Endothelial cell (in vitro differentiated cells): ENCODE data around the gene VAV1. TPM values are rescaled to one million over a fixed set of nuclear protein-coding genes. Genes with fewer than 3 reads are reported as not detected.
"Not testable (repeated sequence)": the region's sequence is repeated elsewhere in the genome, so short reads cannot be mapped to it uniquely, and the experiment has no call there.

Experiments
- DNase-seq: peaks from one replicate; pipeline ENCODE4 v3.0.0; 2021; ENCODE audit warnings: low spot score
- H3K27ac Mint-ChIP-seq: one replicate; pipeline ENCODE4 v1.8.0; 2021; ENCODE audit warnings: mixed read lengths, inconsistent platforms; ENCODE audit not compliant: unreplicated experiment
- H3K27me3 Mint-ChIP-seq: one replicate; pipeline ENCODE4 v1.8.0; 2021; ENCODE audit warnings: mild to moderate bottlenecking, moderate library complexity, mixed read lengths, inconsistent platforms; ENCODE audit not compliant: unreplicated experiment
- H3K36me3 Mint-ChIP-seq: one replicate; pipeline ENCODE4 v1.8.0; 2021; ENCODE audit warnings: mild to moderate bottlenecking, low read depth, mixed read lengths, inconsistent platforms; ENCODE audit not compliant: unreplicated experiment
- H3K4me1 Mint-ChIP-seq: one replicate; pipeline ENCODE4 v1.8.0; 2021; ENCODE audit warnings: mild to moderate bottlenecking, mixed read lengths, inconsistent platforms; ENCODE audit not compliant: unreplicated experiment
- H3K4me3 Mint-ChIP-seq: one replicate; pipeline ENCODE4 v1.8.0; 2021; ENCODE audit warnings: mild to moderate bottlenecking, mixed read lengths, inconsistent platforms; ENCODE audit not compliant: unreplicated experiment
- H3K9me3 Mint-ChIP-seq: one replicate; pipeline ENCODE4 v1.8.0; 2021; ENCODE audit warnings: mixed read lengths, inconsistent platforms; ENCODE audit not compliant: unreplicated experiment
- total RNA-seq: library from RNA; stranded (reverse); fragmentation: NEBNext Ultra II Directional; extraction: Animal tissue kit (Norgen Biotek cat#: 25700); gene quantifications from one replicate; pipeline ENCODE4 v1.2.1, GENCODE V29; 2021; ENCODE audit not compliant: unreplicated experiment
- TF ChIP-seq, protein P1 (sequence below): fragments of 200-600 bp; sonication (generic); IDR thresholded peaks from one replicate; pipeline ENCODE4 v1.5.0; 2021; ENCODE audit warnings: antibody characterized with exemption; ENCODE audit not compliant: unreplicated experiment

Gene VAV1
- total RNA-seq, 1 donor from 2014 or later = not detected

DNA sequence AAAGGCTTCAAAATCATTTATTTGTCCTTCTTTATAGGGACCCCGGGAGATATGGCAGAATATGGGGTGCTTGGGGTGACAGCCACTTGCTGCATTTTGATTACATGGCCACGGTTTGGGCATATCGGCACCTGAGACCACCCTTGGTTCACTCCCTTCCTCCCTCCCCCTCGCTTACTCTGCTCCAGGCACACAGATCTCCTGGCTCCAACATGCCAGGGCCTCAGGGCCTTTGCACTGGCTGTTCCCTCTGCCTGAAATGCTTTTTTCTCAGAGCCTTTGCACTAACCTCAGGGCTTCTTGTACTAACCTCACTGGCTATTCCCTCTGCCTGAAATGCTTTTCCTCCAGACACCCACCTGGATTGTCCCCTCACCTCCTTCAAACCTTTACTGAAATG lies 23.8 kb downstream of the VAV1 start:
- no peak for DNase-seq
- Mint-ChIP-seq H3K36me3 (peaks cover 24% of the 10 kb centered on the region), H3K4me1 (no peaks in the 10 kb centered on the region), H3K27ac (no peak overlapping the region), H3K4me3 (peak overlapping the region; percentile 12), H3K9me3 (peaks cover 33% of the 10 kb centered on the region), H3K27me3 (peaks cover 5% of the 10 kb centered on the region)
- TF ChIP-seq, protein P1, sequence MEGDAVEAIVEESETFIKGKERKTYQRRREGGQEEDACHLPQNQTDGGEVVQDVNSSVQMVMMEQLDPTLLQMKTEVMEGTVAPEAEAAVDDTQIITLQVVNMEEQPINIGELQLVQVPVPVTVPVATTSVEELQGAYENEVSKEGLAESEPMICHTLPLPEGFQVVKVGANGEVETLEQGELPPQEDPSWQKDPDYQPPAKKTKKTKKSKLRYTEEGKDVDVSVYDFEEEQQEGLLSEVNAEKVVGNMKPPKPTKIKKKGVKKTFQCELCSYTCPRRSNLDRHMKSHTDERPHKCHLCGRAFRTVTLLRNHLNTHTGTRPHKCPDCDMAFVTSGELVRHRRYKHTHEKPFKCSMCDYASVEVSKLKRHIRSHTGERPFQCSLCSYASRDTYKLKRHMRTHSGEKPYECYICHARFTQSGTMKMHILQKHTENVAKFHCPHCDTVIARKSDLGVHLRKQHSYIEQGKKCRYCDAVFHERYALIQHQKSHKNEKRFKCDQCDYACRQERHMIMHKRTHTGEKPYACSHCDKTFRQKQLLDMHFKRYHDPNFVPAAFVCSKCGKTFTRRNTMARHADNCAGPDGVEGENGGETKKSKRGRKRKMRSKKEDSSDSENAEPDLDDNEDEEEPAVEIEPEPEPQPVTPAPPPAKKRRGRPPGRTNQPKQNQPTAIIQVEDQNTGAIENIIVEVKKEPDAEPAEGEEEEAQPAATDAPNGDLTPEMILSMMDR = no peak

DNA sequence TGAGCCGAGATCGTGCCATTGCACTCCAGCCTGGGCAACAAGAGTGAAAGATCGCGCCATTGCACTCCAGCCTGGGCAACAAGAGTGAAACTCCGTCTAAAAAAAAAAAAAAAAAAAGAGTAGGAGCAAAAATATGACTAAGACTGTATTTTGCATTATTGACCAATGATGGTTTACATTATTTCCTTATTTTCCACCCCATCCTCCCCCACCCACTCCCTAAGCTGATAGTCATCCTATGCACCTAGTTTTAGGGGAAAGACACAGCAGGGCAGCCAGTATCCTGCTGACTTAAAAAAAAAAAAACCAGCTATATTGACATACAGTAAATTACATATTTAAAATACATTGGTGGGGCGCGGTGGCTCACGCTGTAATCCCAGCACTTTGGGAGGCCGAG lies 25.1 kb downstream of the VAV1 start:
- no peak for DNase-seq
- TF ChIP-seq, protein P1 = no peak
- peaks cover 23% of the 10 kb centered on the region for H3K9me3 Mint-ChIP-seq
- H3K27me3 Mint-ChIP-seq = peaks cover 5% of the 10 kb centered on the region
- H3K4me1 Mint-ChIP-seq = no peaks in the 10 kb centered on the region
- no peak overlapping the region for H3K27ac Mint-ChIP-seq
- peaks cover 16% of the 10 kb centered on the region for H3K36me3 Mint-ChIP-seq
- no peak overlapping the region for H3K4me3 Mint-ChIP-seq

DNA sequence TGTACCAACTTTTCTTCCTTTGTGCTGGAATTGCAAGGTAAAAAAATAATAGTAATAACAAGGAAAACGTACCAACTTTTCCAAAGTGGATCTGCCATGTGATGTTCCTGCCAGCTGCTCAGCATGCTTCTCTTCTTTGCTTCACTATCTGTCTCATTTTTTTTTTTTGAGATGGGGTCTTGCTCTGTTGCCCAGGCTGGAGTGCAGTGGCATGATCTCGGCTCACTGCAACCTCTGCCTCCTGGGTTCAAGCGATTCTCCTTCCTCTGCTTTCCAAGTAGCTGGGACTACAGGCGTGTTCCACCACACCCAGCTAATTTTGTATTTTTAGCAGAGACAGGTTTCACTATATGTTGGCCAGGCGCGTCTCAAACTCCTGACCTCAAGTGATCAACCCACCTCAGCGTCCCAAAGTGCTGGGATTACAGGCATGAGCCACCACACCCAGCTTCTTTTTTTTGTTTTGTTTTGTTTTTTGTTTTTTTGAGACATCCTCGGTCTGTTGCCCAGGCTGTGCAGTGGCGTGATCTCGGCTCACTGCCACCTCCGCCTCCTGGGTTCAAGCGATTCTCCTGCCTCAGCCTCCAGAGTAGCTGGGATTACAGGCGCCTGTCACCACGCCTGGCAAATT lies 27.8 kb downstream of the VAV1 start:
- not testable (repeated sequence) for DNase-seq, H3K27ac Mint-ChIP-seq, H3K27me3 Mint-ChIP-seq, H3K4me3 Mint-ChIP-seq, H3K4me1 Mint-ChIP-seq
- peaks cover 12% of the 10 kb centered on the region for H3K36me3 Mint-ChIP-seq
- peaks cover 26% of the 10 kb centered on the region for H3K9me3 Mint-ChIP-seq

DNA sequence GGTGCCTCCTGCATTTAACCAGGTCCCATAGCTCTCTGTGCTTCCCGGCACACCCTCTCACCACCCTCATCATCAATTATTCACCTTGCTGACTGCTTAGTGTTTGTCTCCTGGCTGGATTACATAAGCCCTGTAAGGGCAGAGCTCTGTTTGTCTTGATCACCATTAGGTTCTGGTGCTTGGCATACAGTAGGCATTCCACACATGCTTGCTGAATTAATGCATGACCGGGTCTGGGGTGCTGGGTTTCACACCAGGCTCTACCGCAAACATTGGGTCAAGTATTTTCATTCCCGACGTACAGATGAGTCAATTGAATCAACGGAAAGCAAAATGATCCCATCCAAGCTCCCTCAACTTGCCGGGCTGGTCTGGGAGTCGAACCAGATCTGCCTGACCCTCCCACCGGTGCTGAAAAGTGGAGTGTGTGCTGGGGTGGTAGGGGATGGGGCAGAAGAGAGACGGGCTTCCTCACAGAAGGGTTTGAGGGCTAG lies 28.5 kb downstream of the VAV1 start:
- Mint-ChIP-seq H3K27me3 (peaks cover 6% of the 10 kb centered on the region), H3K27ac (no peak overlapping the region), H3K36me3 (peaks cover 12% of the 10 kb centered on the region), H3K4me1 (no peaks in the 10 kb centered on the region), H3K9me3 (peaks cover 26% of the 10 kb centered on the region), H3K4me3 (no peak overlapping the region)
- no peak for DNase-seq
- TF ChIP-seq, protein P1 = no peak

DNA sequence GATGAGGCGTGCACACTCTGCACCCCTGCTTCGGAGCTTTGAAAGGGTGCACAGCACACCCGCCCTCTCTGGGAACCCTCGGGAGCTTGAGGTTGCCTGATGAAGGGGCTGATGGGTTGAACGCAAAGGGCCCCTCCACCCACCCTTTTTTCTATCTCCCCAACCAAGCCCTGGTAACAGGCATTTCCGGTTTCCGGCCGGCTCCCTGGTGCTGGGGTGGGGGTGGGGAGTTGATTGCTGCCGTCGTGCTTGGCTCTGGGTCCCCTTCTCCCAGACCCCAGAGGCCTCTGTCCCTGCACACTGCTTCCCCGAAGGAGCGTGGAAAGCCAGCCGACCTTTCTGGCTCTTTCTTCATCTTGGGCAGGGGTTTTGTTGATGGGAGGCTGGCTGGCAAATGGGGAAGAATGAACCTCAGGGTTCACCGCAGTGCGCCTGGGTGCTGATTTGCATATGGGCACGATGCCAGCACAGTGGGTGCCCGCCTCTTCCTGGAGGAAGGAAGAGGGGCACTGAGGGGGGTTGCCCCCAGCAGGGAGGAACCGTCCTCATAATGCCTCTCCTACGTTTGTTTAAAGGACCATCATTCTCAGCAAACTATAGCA lies 29.1 kb downstream of the VAV1 start:
- TF ChIP-seq, protein P1 = no peak
- peaks cover 8% of the 10 kb centered on the region for H3K27me3 Mint-ChIP-seq
- no peaks in the 10 kb centered on the region for H3K4me1 Mint-ChIP-seq
- H3K9me3 Mint-ChIP-seq = peaks cover 23% of the 10 kb centered on the region
- H3K36me3 Mint-ChIP-seq = peaks cover 12% of the 10 kb centered on the region
- DNase-seq = no peak
- H3K27ac Mint-ChIP-seq = no peak overlapping the region
- H3K4me3 Mint-ChIP-seq = no peak overlapping the region
